Fibroblast of peridontal ligament (primary cell): ENCODE measurements around the gene C10orf143.
"Not testable (repeated sequence)": the region's sequence is repeated elsewhere in the genome, so short reads cannot be mapped to it uniquely, and the experiment has no call there.

Source experiments
- DNase-seq: peaks from one replicate; pipeline ENCODE4 v3.0.0-alpha.2; 2010; ENCODE audit errors: extremely low read depth

Gene C10orf143

DNA sequence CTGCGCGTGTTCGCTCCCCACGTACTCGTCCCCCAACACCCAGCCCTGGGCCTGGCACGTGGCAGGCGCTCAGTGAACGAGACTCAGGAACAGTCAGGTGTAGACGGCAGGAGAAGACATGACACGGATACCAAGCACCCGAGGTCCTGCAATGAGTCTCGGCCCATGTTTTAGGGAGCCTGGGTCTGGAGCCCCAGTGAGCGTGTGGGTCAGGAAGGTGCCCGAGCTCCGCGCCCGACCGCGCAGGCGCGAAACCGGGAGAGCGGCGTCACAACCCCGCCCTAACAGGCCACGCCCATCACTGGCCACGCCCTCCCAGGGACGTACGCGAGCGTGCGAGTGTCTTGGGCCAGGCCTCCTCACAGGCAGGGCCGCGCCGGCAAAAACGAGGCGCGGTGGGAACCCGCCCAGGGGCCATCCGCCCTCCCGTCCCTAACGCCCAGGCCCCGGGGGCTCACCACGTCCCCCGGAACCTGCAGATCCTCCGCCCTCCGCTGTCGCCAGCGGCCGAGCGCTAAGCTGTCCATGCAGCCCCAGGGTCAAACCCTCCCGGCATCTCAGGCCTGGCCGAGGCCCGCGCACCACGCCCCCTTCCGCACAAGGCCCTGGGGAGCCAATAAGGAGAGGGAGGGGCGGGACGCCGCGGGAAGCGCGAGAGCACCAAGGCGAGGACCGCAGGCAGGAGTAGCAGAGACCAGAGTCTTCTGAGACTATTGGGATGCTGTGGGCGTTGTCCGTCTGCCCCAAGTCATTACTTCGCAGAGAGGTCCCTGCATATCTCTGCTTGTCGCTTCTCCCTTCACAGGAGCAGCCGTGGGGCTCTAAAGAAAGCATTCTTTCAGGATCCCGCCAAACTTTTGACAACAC is at the start of gene C10orf143:
C10orf143 (minus strand) TSS at position 585 of the 867 bp plus-strand sequence; CDS start at position 527, 58 bp downstream.
- peak; percentile 96 for DNase-seq

DNA sequence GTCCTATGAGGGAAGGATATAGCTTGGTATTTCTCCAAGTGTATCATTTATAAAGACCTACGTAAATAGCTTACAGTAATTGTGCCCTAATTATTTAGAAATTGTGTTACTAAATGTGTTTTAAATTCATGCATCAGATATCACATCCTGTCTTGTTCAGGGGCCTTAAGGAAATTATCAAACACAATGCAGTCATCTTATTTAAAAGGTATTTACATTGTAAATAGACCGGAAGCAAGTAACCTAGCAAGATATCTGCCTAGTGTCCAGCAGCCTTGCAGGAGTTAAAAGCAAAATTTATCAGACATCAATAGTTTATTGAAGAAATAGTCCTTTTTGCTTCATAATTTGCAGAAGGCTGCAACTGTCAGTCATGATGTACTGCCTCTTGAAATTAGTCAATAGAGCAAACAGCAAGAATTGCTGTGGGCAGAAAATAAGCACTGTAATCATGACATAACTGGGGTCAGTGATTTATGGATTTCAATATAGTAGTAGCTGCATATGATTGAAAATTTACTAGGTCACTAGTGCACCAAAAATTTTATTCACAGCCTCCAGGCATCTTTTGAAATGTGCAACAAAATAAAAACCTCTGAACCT is 48.7 kb upstream of the C10orf143 start:
- DNase-seq, result no peak

- DNase-seq, result no peak
Measured at GRCh38 chr10:130146042-130146441, 35.4 kb upstream of the C10orf143 start.

GRCh38 chr10:130141878-130142277 is 31.2 kb upstream of the C10orf143 start:
- DNase-seq, result no peak

- DNase-seq, result no peak
Measured at GRCh38 chr10:130141460-130141859, 30.8 kb upstream of the C10orf143 start.

DNA sequence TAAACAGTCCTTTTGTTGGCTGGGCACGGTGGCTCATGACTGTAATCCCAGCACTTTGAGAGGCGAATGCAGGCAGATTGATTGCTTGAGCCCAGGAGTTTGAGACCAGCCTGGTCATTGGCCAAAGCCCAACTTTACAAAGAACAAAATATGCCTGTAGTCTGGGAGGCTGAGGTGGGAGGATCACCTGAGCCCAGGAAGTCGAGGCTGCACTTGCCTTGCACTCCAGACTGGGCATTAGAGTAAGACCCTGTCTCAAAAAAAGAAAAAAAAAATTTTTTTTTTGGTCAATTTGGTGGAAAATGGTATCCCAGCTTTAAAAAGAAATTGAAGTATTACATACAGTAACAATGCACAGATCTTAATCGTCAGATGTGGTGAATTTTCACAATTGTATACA is 30.4 kb upstream of the C10orf143 start:
- DNase-seq, result no peak

GRCh38 chr10:130140425-130140824 is 29.8 kb upstream of the C10orf143 start:
- no peak for DNase-seq

- peak; percentile 26 for DNase-seq
Measured at GRCh38 chr10:130138479-130138866, 27.8 kb upstream of the C10orf143 start.

DNA sequence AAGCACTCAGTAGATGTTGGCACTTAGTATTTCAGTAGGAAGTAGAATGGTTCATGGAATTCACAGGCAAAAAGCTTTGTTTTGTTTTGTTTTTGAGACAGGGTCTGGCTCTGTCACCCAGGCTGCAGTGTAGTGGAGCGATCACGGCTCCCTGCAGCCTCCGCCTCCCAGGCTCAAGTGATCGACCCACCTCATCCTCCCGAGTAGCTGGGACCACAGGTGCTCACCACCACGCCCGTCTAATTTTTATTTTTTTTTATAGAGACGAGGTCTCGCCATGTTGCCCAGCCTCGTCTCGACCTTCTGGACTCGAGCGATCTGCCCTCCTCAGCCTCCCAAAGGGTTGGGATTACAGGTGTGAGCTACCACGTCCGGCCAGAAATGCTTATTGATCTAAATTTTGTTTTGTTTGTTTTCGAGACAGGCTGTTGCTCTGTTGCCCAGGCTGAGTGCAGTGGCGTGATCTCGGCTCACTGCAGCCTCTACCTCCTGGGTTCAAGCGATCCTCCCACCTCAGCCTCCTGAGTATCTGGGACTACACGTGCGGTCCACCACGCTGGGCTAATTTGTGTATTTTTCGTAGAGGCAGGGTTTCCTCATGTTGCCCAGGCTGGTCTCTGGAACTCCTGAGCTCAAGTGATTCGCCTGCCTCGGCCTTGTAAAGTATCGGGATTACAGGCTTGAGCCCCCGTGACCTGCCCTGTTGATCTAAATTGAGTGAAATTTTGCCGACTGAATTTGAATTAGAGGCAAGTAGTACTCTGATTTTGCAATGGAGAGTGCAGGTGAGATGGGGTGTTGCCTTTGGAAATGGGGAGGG is 27.2 kb upstream of the C10orf143 start:
- no peak for DNase-seq

DNA sequence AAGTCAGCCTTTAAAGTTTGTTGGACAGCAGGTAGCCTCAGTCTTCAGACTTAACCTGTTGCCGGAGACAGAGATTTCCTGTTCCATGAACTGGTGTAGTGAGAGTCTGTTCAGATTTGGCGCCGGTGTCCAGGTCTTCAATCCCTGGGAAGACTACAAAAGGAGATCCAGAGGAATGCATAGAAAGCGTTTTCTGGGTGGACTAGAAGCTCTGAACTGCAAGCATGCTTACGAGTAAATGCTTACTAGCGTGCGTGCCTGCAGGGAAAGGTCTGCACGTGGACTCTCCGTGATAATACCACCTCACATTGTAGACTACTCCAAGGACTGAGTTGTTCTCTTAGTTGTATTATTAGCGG is 26.4 kb upstream of the C10orf143 start:
- peak; percentile 41 for DNase-seq

DNA sequence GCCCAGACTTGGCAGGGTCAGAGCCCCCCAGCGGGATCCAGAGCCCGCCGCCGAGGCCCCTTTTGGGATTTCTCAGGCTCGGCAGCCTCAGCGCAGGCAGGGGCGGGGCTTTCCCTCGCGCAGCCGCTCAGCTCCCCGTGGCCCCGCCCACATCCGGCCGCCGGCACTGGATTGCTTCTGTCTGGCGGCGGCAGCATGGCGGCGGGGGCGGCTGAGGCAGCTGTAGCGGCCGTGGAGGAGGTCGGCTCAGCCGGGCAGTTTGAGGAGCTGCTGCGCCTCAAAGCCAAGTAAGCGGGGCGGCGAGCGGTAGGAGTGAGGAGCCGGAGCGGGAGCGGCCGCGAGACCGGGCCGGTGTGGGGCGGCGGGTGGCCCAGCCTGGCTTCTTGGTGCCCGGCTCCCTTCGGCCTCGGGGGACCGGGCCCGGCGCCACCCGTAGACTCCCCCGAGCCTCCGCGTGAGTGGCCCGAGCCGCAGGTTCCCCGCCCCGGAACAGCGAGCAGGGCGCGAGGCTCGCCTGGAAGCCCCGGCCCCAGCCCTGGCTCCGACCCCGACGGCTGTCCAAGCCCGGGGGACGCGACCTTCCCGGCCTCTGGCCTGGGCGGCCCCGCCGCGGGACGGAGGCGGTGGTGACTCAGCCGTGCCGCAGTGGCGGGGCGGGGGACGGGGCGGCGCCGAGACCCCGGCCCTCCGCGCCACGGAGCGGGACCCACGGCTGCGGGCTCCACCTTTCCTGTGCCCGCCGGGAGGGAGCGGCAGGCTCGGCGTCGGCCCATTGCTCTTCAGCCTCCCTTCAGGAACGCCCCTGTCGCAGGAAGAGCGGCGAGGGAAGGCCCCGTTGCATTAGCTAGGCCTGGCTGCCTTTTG is 25.8 kb upstream of the C10orf143 start, which contains the start of gene GLRX3:
GLRX3 (plus strand) TSS at position 166 of the 864 bp plus-strand sequence; CDS start at position 196, 30 bp downstream.
- peak; percentile 66 for DNase-seq

DNA sequence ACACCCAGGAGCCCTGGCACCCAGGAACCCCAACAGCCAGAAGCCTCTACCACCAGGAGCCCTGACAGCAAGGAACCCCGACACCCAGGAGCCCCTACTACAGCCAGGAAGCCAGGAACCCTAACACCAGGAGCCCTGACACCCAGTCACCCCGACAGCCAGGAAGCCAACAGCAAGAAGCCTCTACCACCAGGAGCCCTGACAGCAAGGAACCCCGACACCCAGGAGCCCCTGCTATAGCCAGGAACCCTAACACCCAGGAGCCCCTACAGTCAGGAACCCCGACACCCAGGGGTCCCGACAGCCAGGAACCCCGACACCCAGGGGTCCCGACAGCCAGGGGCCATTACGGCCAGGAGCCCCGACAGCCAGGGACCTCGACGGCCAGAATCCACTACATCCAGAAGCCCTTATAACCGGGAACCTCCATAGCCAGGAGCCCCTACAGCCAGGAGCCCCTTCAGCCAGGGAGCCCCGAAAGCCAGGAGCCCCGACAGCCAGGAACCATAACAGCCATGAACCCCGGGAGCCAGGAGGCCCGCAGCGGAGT is 25.1 kb upstream of the C10orf143 start:
- DNase-seq, result no peak

DNA sequence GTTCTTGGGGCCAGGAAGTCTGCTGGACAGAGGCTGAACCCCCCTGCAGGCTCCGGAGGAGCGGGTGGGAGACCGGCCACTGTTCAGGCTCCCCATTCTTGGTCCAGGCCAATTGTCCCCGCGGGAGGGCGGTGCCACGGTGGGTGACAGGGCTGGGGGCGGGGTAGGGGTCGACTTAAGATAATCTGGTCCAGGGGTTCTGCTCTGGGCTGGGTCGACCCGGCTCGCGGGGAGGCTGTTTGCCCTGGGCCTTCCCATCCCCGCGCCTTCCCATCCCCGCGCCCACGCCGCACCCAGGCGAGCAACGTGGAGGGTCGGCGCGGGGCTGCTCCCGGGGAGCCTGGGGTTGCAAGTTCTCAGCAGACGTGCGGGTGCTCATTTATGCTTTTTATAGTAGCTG is 18.3 kb upstream of the C10orf143 start:
- no peak for DNase-seq

DNA sequence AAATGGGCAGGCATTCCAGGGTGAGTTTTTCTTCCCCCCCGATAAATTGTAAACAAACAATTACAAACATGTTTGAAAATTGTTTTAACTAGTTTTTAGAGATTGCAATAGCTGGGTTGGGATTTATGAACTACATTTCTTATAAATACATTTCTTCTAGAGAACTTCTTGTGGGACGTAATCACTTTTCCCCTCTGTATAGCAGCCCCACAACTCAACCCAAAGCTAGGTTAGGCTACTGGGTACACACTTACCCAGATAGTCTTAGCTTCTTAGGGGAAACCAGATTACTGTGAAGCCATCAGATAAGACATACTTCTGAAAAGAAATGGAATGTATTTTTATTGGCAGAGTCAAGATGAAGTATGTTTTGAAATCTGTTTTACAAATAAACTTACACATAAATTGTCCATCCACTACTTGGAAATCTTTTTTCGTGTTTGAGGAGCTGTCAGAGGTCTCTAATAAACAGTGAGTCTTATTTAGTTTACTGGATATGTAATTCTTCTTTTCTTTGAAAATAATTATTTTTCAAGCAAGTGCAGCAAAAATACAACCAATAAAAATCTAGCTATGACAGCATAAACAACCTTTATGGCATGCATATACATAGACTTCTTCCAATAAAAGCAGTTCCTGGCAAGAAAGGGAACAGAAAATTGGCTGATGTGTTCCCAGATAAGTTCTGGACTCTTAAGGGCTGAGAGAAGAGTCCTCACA is 17.6 kb upstream of the C10orf143 start:
- DNase-seq, result no peak

DNA sequence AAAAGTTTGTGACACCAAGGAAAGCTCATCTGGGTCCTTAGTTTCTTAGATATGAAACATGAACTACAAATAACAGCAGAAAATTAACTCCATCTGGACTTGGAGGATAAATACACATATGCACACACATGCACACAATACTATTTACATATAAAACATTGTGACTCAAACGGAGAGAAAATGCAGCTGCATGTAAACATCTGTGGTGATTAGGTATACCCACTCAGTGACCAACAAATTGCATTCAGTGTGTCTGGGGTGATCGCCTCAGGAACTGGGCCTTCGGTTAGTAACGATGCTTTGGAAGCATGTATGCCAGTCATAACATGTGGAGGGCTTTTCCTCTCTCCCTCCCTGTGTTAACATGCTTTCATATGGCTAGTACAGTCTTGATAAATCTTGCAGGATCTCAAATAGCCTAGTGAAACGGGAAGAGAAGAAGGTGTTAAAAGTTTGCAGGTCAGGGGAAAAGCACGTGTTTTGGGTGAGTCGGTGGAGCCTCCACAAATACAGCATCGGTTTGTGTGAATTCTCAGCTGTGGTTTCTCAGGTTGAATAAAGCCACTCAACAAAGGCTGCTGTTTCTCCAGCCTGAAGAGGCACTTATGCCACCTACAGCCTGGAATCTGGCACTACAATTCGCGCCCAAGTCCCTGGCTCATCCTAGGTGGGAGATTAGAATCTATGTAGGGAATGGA is 16.9 kb upstream of the C10orf143 start:
- DNase-seq, result peak; percentile 72

- DNase-seq, result no peak
Measured at GRCh38 chr10:130121486-130122079, 11.0 kb upstream of the C10orf143 start.

- DNase-seq, result not testable (repeated sequence)
Measured at GRCh38 chr10:130117535-130117934, 6.9 kb upstream of the C10orf143 start.

- not testable (repeated sequence) for DNase-seq
Measured at GRCh38 chr10:130116942-130117341, 6.3 kb upstream of the C10orf143 start.

- DNase-seq, result no peak
Measured at GRCh38 chr10:130112821-130113220, 2.2 kb upstream of the C10orf143 start.
